ENCODE data around the gene LZTFL1.

- TF ChIP-seq CTCF (IDR thresholded peaks at IDR 0.05; ENCODE audit: extremely low read depth in 1 of 2, insufficient read depth in 1 of 2, low read depth in 1 of 2, low read length in 2 of 2) (no peak), POLR2AphosphoS5 (IDR thresholded peaks at IDR 0.05; ENCODE audit: insufficient read depth, low read depth, low read length) (no peak), FOS (IDR thresholded peaks at IDR 0.05; ENCODE audit: borderline replicate concordance, insufficient read depth, low read length) (no peak)
Observed at GRCh38 chr3:45871780-45872179, 29.9 kb upstream of the LZTFL1 start.
